GM12878 (cell line): Measurements from ENCODE around the gene RNU1-2. TPM values are rescaled to one million over a fixed set of nuclear protein-coding genes. Genes with fewer than 3 reads are reported as not detected.

ENCODE experiments used
- CHD1 ChIP-seq: IDR thresholded peaks from 2 replicates; pipeline ENCODE4 v1.6.1; 2012; ENCODE audit warnings: low read depth, low read length, improper control_type of control experiment
- CREB1 ChIP-seq: IDR thresholded peaks from 2 replicates; pipeline ENCODE4 v1.6.1; 2012; ENCODE audit warnings: low read depth, mild to moderate bottlenecking, inconsistent platforms
- DPF2 ChIP-seq: fragments of 450-650 bp; IDR thresholded peaks from 2 replicates; pipeline ENCODE4 v1.6.1; 2017; ENCODE audit warnings: mild to moderate bottlenecking
- EGR1 ChIP-seq, 2 experiments: IDR thresholded peaks; 1 replicate in 1 of 2; 2 replicates in 1 of 2; pipeline ENCODE4 v1.6.1; 2011 to 2012; ENCODE audit warnings: low read depth in 2 of 2, low read length in 2 of 2, borderline replicate concordance in 1 of 2, mild to moderate bottlenecking in 1 of 2, moderate library complexity in 1 of 2
- HCFC1 ChIP-seq: fragments of 150-350 bp; IDR thresholded peaks from 2 replicates; pipeline ENCODE4 v1.6.1; 2014; ENCODE audit warnings: low read length
- KDM1A ChIP-seq: fragments of 200-600 bp; sonication (generic); IDR thresholded peaks from 2 replicates; pipeline ENCODE4 v1.6.1; 2016; ENCODE audit warnings: borderline replicate concordance
- MEF2B ChIP-seq: fragments of 450-650 bp; IDR thresholded peaks from 2 replicates; pipeline ENCODE4 v1.6.1; 2018; ENCODE audit warnings: mild to moderate bottlenecking, moderate library complexity; ENCODE audit not compliant: partially characterized antibody, poor library complexity, severe bottlenecking
- MTA3 ChIP-seq: IDR thresholded peaks from 2 replicates; pipeline ENCODE4 v1.6.1; 2012; ENCODE audit warnings: low read length, inconsistent platforms, borderline replicate concordance
- NR2F1 ChIP-seq: fragments of 450-650 bp; conservative IDR thresholded peaks from 2 replicates; pipeline ENCODE4 v1.6.1; 2017; ENCODE audit warnings: mild to moderate bottlenecking
- NRF1 ChIP-seq: conservative IDR thresholded peaks from 2 replicates; pipeline ENCODE4 v1.6.1; 2011; ENCODE audit warnings: mild to moderate bottlenecking, low read depth, low read length, improper control_type of control experiment
- SMARCA5 ChIP-seq: fragments of 450-650 bp; IDR thresholded peaks from 2 replicates; pipeline ENCODE4 v1.6.1; 2017; ENCODE audit warnings: mild to moderate bottlenecking
- STAT1 ChIP-seq: fragments of 450-650 bp; conservative IDR thresholded peaks from 2 replicates; pipeline ENCODE4 v1.6.1; 2014; ENCODE audit warnings: antibody characterized with exemption, mild to moderate bottlenecking
- WRNIP1 ChIP-seq: IDR thresholded peaks from 2 replicates; pipeline ENCODE4 v1.6.1; 2011; ENCODE audit warnings: low read depth, low read length, improper control_type of control experiment, borderline replicate concordance
- ZBED1 ChIP-seq: IDR thresholded peaks from 2 replicates; pipeline ENCODE4 v1.6.1; 2016; ENCODE audit warnings: borderline replicate concordance
- polyA plus RNA-seq, 11 experiments: library from polyadenylated mRNA; depleted of rRNA in 4 of 11; unstranded in 6 of 11; stranded (reverse) in 5 of 11; fragments of >200 nt; fragmentation: Nextera tagmentation in 4 of 11; fragmentation: Illumina TruSeq in 1 of 11; extraction: Ambion mirVana in 4 of 11; extraction: Trizol in 1 of 11; gene quantifications; 1 replicate in 1 of 11; 2 replicates in 10 of 11; pipeline versions ENCODE4 v1.2.1 to v1.2.3, GENCODE V29; 2011 to 2016; ENCODE audit warnings: inconsistent platforms in 2 of 11, missing spikeins in 2 of 11, low read depth in 1 of 11
- total RNA-seq, 4 experiments: library from RNA; depleted of rRNA in 3 of 4; stranded (reverse); fragments of >200 nt in 3 of 4; fragmentation: Illumina TruSeq in 1 of 4; extraction: Trizol in 1 of 4; gene quantifications; 2 replicates each; pipeline versions ENCODE4 v1.2.1 to v1.2.3, GENCODE V29; 2013 to 2021
- TF ChIP-seq, protein P1 (sequence below): fragments of 450-650 bp; IDR thresholded peaks from 2 replicates; pipeline ENCODE4 v1.6.1; 2017; ENCODE audit warnings: borderline replicate concordance
- TF ChIP-seq, protein P2 (sequence below): IDR thresholded peaks from 2 replicates; pipeline ENCODE4 v1.6.1; 2011; ENCODE audit warnings: borderline replicate concordance, low read depth, mild to moderate bottlenecking, moderate library complexity, low read length; ENCODE audit not compliant: insufficient read depth, poor library complexity, severe bottlenecking
- TF ChIP-seq, protein P3 (sequence below): fragments of 450-650 bp; IDR thresholded peaks from 2 replicates; pipeline ENCODE4 v1.6.1; 2016; ENCODE audit warnings: mild to moderate bottlenecking
- TF ChIP-seq, protein P4 (sequence below): IDR thresholded peaks from 2 replicates; pipeline ENCODE4 v1.6.1; 2012; ENCODE audit warnings: improper control_type of control experiment, low read depth, low read length; ENCODE audit not compliant: insufficient replicate concordance
- TF ChIP-seq, protein P5 (sequence below): fragments of 450-650 bp; IDR thresholded peaks from 2 replicates; pipeline ENCODE4 v1.6.1; 2018; ENCODE audit warnings: mild to moderate bottlenecking, low read depth, moderate library complexity; ENCODE audit not compliant: partially characterized antibody

RNU1-2 gene
- total and polyA plus RNA-seq, 10 of the 15 experiments (the other 5 are each of a cell fraction or from before 2014, with no cell fraction given) = under 0.01 to 20,946 (median 4.7) TPM; not detected in 2

DNA sequence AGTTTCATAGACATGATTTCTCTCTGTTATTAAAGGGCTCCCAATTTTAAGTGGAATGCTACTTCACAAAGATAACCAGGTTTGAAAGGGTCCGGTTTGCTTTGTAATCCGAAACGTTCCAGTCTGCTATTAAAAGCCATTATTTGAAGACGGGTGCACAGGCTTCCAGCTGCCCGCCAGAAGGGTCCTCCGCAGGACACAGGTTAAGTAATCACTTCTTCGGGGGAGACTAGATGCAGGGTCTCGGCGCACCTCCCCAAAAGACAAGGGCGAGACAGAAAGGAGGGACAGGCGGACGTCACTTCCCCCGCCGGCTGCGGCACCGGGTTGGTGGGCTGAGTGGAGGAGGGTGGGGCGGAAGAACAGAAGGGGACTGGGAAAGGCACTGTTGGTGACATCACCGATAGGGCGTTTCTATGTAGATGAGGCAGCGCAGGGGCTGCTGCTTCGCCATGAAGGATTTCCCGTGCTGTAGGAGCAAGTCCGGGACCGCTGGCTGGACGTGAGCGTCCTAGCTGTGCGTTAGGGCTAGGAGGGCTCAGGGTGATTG, 8.9 kb downstream of the RNU1-2 start (continued):
- TF ChIP-seq, protein P1, sequence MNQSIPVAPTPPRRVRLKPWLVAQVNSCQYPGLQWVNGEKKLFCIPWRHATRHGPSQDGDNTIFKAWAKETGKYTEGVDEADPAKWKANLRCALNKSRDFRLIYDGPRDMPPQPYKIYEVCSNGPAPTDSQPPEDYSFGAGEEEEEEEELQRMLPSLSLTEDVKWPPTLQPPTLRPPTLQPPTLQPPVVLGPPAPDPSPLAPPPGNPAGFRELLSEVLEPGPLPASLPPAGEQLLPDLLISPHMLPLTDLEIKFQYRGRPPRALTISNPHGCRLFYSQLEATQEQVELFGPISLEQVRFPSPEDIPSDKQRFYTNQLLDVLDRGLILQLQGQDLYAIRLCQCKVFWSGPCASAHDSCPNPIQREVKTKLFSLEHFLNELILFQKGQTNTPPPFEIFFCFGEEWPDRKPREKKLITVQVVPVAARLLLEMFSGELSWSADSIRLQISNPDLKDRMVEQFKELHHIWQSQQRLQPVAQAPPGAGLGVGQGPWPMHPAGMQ = no peak
- no peak for TF ChIP-seq DPF2
- TF ChIP-seq EGR1 (IDR thresholded peaks at IDR 0.05; ENCODE audit: borderline replicate concordance in 1 of 2, low read depth in 2 of 2, low read length in 2 of 2) = no peak
- TF ChIP-seq, protein P2, sequence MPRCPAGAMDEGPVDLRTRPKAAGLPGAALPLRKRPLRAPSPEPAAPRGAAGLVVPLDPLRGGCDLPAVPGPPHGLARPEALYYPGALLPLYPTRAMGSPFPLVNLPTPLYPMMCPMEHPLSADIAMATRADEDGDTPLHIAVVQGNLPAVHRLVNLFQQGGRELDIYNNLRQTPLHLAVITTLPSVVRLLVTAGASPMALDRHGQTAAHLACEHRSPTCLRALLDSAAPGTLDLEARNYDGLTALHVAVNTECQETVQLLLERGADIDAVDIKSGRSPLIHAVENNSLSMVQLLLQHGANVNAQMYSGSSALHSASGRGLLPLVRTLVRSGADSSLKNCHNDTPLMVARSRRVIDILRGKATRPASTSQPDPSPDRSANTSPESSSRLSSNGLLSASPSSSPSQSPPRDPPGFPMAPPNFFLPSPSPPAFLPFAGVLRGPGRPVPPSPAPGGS = no peak
- no peak for TF ChIP-seq HCFC1
- TF ChIP-seq, protein P3, sequence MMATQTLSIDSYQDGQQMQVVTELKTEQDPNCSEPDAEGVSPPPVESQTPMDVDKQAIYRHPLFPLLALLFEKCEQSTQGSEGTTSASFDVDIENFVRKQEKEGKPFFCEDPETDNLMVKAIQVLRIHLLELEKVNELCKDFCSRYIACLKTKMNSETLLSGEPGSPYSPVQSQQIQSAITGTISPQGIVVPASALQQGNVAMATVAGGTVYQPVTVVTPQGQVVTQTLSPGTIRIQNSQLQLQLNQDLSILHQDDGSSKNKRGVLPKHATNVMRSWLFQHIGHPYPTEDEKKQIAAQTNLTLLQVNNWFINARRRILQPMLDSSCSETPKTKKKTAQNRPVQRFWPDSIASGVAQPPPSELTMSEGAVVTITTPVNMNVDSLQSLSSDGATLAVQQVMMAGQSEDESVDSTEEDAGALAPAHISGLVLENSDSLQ = peak; percentile 65
- no peak for TF ChIP-seq KDM1A
- no peak for TF ChIP-seq MEF2B
- no peak for TF ChIP-seq ZBED1
- no peak for TF ChIP-seq SMARCA5
- TF ChIP-seq CREB1 = peak; percentile 86
- TF ChIP-seq STAT1 = no peak
- no peak for TF ChIP-seq WRNIP1
- TF ChIP-seq, protein P4, sequence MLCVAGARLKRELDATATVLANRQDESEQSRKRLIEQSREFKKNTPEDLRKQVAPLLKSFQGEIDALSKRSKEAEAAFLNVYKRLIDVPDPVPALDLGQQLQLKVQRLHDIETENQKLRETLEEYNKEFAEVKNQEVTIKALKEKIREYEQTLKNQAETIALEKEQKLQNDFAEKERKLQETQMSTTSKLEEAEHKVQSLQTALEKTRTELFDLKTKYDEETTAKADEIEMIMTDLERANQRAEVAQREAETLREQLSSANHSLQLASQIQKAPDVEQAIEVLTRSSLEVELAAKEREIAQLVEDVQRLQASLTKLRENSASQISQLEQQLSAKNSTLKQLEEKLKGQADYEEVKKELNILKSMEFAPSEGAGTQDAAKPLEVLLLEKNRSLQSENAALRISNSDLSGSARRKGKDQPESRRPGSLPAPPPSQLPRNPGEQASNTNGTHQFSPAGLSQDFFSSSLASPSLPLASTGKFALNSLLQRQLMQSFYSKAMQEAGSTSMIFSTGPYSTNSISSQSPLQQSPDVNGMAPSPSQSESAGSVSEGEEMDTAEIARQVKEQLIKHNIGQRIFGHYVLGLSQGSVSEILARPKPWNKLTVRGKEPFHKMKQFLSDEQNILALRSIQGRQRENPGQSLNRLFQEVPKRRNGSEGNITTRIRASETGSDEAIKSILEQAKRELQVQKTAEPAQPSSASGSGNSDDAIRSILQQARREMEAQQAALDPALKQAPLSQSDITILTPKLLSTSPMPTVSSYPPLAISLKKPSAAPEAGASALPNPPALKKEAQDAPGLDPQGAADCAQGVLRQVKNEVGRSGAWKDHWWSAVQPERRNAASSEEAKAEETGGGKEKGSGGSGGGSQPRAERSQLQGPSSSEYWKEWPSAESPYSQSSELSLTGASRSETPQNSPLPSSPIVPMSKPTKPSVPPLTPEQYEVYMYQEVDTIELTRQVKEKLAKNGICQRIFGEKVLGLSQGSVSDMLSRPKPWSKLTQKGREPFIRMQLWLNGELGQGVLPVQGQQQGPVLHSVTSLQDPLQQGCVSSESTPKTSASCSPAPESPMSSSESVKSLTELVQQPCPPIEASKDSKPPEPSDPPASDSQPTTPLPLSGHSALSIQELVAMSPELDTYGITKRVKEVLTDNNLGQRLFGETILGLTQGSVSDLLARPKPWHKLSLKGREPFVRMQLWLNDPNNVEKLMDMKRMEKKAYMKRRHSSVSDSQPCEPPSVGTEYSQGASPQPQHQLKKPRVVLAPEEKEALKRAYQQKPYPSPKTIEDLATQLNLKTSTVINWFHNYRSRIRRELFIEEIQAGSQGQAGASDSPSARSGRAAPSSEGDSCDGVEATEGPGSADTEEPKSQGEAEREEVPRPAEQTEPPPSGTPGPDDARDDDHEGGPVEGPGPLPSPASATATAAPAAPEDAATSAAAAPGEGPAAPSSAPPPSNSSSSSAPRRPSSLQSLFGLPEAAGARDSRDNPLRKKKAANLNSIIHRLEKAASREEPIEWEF = no peak
- TF ChIP-seq NRF1 = no peak
- 0 out of 2 replicates have a peak, but pooled peaks have one; percentile 16 for TF ChIP-seq CHD1
- no peak for TF ChIP-seq MTA3
- TF ChIP-seq, protein P5, sequence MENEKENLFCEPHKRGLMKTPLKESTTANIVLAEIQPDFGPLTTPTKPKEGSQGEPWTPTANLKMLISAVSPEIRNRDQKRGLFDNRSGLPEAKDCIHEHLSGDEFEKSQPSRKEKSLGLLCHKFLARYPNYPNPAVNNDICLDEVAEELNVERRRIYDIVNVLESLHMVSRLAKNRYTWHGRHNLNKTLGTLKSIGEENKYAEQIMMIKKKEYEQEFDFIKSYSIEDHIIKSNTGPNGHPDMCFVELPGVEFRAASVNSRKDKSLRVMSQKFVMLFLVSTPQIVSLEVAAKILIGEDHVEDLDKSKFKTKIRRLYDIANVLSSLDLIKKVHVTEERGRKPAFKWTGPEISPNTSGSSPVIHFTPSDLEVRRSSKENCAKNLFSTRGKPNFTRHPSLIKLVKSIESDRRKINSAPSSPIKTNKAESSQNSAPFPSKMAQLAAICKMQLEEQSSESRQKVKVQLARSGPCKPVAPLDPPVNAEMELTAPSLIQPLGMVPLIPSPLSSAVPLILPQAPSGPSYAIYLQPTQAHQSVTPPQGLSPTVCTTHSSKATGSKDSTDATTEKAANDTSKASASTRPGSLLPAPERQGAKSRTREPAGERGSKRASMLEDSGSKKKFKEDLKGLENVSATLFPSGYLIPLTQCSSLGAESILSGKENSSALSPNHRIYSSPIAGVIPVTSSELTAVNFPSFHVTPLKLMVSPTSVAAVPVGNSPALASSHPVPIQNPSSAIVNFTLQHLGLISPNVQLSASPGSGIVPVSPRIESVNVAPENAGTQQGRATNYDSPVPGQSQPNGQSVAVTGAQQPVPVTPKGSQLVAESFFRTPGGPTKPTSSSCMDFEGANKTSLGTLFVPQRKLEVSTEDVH = no peak
- TF ChIP-seq NR2F1 = no peak
